Measurements from ENCODE around the gene H2BW1.
"Not testable (repeated sequence)": the region's sequence is repeated elsewhere in the genome, so short reads cannot be mapped to it uniquely, and the experiment has no call there.

Gene H2BW1, protein sequence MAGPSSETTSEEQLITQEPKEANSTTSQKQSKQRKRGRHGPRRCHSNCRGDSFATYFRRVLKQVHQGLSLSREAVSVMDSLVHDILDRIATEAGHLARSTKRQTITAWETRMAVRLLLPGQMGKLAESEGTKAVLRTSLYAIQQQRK
- total RNA-seq, result 0 reads per million in 4 experiments

GRCh38 chrX:104013606-104014005 lies at the start of gene H2BW1:
Gene H2BW1, minus strand, starts transcription at chrX:104013708. Its CDS starts 132 bp downstream, at chrX:104013576.
- no peak for DNase-seq

DNA sequence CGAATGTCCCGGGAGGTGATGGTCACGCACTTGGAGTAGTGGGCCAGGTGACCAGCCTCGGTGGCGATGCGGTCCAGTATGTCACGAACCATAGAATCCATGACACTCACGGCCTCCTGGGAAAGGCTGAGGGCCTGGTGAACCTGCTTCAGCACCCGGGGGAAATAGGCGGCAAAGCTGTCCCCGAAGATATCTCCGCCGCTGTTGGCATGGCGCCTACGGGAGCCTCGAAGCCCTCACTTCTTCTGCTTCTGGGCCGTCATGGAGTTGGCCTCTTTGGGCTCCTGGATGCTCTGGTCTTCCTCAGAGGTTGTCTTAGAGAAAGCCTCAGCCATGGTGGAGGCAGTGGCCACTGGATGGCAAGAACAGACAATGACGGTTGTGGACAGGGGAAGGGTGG lies 49.1 kb upstream of the H2BW1 start:
- DNase-seq, result not testable (repeated sequence)

GRCh38 chrX:104054956-104055355 lies 41.4 kb upstream of the H2BW1 start:
- not testable (repeated sequence) for DNase-seq

- DNase-seq, result no peak
These were observed 33.7 kb upstream of the H2BW1 start for GRCh38 chrX:104047171-104047570.

DNA sequence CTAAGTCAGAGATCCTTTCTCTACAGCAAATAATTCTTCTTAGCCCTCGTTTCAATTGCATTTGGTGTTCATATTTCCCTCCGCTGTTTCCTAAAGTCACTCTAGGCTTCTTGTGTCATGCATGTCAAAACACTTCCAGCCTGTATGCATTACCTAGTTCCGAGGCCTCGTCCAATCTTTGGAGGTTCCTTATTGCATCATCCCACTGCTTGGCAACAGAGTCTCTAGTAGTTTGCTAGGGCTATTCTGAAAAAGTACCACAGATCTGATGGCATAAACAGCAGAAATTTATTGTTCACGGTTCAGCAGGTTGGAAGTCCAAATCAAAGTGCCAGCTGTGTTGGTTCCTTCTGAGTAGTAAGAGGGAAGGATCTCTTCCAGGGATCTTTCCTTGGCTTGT lies 32.1 kb upstream of the H2BW1 start:
- DNase-seq, result no peak

DNA sequence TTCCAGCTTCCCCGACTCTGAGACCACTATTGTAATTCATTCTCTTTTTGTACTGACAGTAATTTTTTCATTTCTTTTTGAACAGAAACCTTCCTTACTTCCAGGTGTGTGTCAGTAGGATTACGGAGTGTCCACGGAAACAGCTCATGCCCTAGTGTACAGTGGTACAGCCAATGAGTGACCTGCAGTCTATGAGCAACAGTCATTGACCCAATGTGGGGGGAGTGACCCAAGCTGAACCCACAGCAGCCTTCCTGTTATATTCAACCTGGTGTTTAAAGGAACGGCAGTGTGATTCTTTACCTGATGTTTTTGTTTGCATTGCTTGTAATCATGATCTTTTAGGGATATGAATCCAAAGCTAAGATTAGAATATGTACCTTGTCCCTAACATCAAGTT lies 27.5 kb upstream of the H2BW1 start:
- DNase-seq, result no peak

GRCh38 chrX:104039689-104040505 lies 26.4 kb upstream of the H2BW1 start, which contains the start of gene H2BW2:
Gene H2BW2, plus strand, starts transcription at chrX:104039956. Its CDS starts 39 bp downstream, at chrX:104039995.
- DNase-seq, result no peak

GRCh38 chrX:104018126-104018525 lies 4.6 kb upstream of the H2BW1 start:
- no peak for DNase-seq

GRCh38 chrX:104015576-104015975 lies 2.1 kb upstream of the H2BW1 start:
- not testable (repeated sequence) for DNase-seq

GRCh38 chrX:104013158-104013557 lies 350 bp downstream of the H2BW1 start:
- DNase-seq, result no peak

- DNase-seq, result no peak
These were observed 4.7 kb downstream of the H2BW1 start for GRCh38 chrX:104008831-104009230.

DNA sequence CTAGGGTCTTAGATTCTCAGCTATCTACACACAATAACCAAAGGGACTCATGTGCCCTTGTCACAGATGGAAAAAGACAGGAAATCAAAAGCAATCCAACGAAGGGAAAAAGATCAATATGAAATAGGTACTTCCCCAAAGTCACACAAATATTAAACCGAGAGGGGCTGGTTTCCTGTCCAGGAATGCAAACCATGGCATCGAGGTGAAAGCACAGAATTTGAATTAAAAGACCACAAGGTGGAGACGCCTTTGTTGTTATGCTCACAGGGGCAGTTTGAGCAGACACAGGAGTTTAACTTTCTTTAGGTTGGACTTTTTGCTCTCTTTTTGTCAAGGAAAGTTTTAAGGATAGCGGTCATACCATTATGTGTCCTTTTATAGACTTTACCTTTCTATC lies 14.3 kb downstream of the H2BW1 start:
- no peak for DNase-seq

- not testable (repeated sequence) for DNase-seq
These were observed 30.0 kb downstream of the H2BW1 start for GRCh38 chrX:103983508-103983907.

- not testable (repeated sequence) for DNase-seq
These were observed 50.9 kb downstream of the H2BW1 start, which contains the start of gene TMSB15B for GRCh38 chrX:103962411-103963278. Gene TMSB15B, plus strand, starts transcription at chrX:103962627.

Measured in effector CD8-positive, alpha-beta T cell (primary cell).